ENCODE data around the gene SLC25A21. TPM values are rescaled to one million over a fixed set of nuclear protein-coding genes. Genes with fewer than 3 reads are reported as not detected.

SLC25A21 gene
- total RNA-seq, 1 experiment from 2014 or later = 7.1 TPM

GRCh38 chr14:36843410-36843809, 329.0 kb downstream of the SLC25A21 start:
- no CpG with 5 or more reads among the region's 1 CpG for WGBS (ENCODE audit: extremely low coverage, insufficient read length, low lambda C conversion rate)
- TF ChIP-seq CTCF (conservative IDR thresholded peaks at IDR 0.05) = no peak
- no peak overlapping the region for H2BK120ac ChIP-seq (ENCODE audit: low read depth, low read length, poor library complexity, severe bottlenecking)

More at GRCh38 chr14:36843410-36843809, 329.0 kb downstream of the SLC25A21 start:
- H3K4me2 ChIP-seq (ENCODE audit: insufficient read depth, insufficient read length, low read length) = no peak overlapping the region
- H3K56ac ChIP-seq (ENCODE audit: insufficient read length, low read depth, low read length) = no peak overlapping the region
- H3K23ac ChIP-seq (ENCODE audit: insufficient read length, low read depth, low read length) = no peak overlapping the region
- no peaks in the 10 kb centered on the region for H3K27me3 Mint-ChIP-seq (ENCODE audit: low read depth)
- H2BK12ac ChIP-seq (ENCODE audit: insufficient read length, low read depth, low read length) = no peak overlapping the region
- H3K9ac ChIP-seq (ENCODE audit: extremely low read depth, insufficient read length, low read length) = no peak overlapping the region
- H3K4me1 Mint-ChIP-seq = peaks cover 8% of the 10 kb centered on the region in 2 experiments
- H4K5ac ChIP-seq (ENCODE audit: insufficient read length, low read depth, low read length) = no peak overlapping the region
- no peak overlapping the region for H3K14ac ChIP-seq (ENCODE audit: insufficient read depth, low read length)
- H3K27ac Mint-ChIP-seq = no peak overlapping the region
- no peak overlapping the region for H3K18ac ChIP-seq (ENCODE audit: insufficient read length, low read depth, low read length)
- H3T11ph ChIP-seq (ENCODE audit: low read length) = no peak overlapping the region
- H4K20me1 ChIP-seq (ENCODE audit: control insufficient read depth, insufficient read depth, insufficient read length) = no peaks in the 10 kb centered on the region
- H3K9me3 Mint-ChIP-seq = no peaks in the 10 kb centered on the region
- H4K91ac ChIP-seq (ENCODE audit: insufficient read length, low read depth, low read length) = no peak overlapping the region
- no peaks in the 10 kb centered on the region for H3K36me3 Mint-ChIP-seq (ENCODE audit: insufficient read depth in 1 of 3, low read depth in 3 of 3)
- H3K79me2 ChIP-seq (ENCODE audit: insufficient read depth, low read length) = no peaks in the 10 kb centered on the region
- H3K9me3 ChIP-seq (ENCODE audit: control insufficient read depth, low read depth, low read length) = no peaks in the 10 kb centered on the region
- no peak overlapping the region for H2AFZ ChIP-seq (ENCODE audit: low read length)
- H3K27me3 ChIP-seq (ENCODE audit: insufficient read depth, low read length) = no peaks in the 10 kb centered on the region
- no peaks in the 10 kb centered on the region for H3K23me2 ChIP-seq (ENCODE audit: insufficient read length, low read depth, low read length, poor library complexity, severe bottlenecking)
- no peak overlapping the region for H3K4ac ChIP-seq (ENCODE audit: low read depth, low read length)
- no peak overlapping the region for H2BK20ac ChIP-seq (ENCODE audit: low read depth, low read length, poor library complexity, severe bottlenecking)
- no peak for DNase-seq
- no peaks in the 10 kb centered on the region for H3K4me1 ChIP-seq (ENCODE audit: insufficient read depth, low read length)
- H3K4me3 Mint-ChIP-seq = no peak overlapping the region
- no peak overlapping the region for H2BK5ac ChIP-seq (ENCODE audit: insufficient read length, low read length)
- no peaks in the 10 kb centered on the region for H3K79me1 ChIP-seq (ENCODE audit: insufficient read depth, low read depth, low read length, poor library complexity, severe bottlenecking)
- H3K27ac ChIP-seq (ENCODE audit: insufficient read length, low read depth, low read length) = no peak overlapping the region
- no peak overlapping the region for H4K8ac ChIP-seq (replicated peaks; ENCODE audit: insufficient read length, low read depth, low read length)
- no peak overlapping the region for H2BK15ac ChIP-seq (ENCODE audit: low read depth, low read length)
- no peak overlapping the region for H2AK5ac ChIP-seq (ENCODE audit: insufficient read length, low read length)

Measured in H9 (cell line).